ENCODE measurements around the gene KRT81.
A peak's percentile ranks its signal among the peaks of the same experiment; 100 is the strongest.

KRT81 gene

DNA sequence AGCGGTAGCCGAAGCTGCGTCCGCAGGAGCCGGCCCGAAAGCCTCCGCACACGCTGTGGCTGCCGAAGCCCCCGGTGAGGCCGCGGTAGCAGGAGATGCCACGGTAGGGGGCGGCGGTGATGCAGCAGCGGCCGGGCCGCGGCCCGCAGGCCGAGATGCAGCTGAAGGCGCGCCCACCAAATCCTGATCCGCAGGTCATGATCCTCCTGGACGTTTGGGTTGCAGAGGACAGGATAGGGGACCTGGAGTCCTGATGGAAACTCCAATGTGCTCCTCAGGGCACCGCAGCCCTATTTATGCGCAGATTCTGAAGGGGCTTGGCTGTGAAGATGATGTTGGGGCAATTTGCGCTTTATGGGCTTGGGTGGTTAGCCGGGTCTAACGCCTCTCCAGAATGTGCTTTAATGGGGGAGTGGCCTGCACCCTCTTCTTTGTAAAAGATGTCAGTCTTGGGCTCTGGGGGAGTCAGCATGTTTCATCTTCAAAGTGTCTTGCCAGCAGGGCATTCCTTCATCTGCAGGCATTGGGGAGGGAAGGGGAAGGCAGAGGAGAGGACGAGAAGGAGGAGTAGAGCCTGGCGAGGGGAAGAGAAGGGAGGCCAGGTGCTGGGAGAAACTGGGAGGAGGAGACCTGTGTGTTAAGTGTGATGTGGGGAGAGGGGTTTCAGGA, at the start of gene KRT81:
KRT81 (minus strand) TSS at position 268 of the 669 bp plus-strand sequence; CDS start at position 199, 69 bp downstream.
- DNase-seq (ENCODE audit: low spot score): no peak

GRCh38 chr12:52338241-52338960, 47.1 kb upstream of the KRT81 start:
- no peak for DNase-seq (ENCODE audit: low spot score)

DNA sequence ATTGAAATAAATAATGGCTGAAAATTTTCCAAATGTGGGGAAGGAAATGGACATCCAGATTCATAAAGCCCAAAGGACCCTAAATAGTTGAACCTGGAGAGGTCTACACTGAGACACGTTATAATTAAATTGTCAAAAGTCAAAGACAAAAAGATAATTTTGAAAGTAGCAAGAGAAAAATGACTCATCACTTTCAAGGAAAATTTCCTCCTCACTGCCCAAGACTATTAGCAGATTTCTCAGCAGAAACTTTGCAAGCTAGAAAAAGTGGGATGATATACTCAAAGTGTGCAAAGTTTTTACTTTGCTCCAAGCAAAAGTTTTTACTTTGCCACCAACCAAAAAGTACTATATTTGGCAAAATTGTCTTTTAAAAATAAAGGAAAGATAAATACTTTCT, 45.7 kb upstream of the KRT81 start:
- DNase-seq (ENCODE audit: low spot score): no peak

DNA sequence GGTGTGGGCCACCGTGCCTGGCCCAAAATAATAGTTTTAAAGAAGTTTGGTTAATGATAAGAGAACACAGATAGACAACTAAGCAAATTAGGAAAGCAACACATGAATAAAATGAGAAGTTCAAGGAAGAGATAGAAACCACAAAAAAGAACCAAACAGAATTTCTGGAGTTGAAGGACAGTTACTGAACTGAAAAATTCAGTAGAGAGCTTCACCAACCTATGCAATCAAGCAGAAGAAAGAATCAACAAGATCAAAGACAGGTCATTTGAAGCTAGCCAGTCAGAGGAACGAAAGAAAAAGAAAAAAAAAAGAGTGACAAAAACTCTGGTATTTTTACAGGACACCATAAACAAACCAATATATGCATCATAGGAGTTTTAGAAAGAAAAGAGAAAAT, 45.3 kb upstream of the KRT81 start:
- DNase-seq (ENCODE audit: low spot score): no peak

- DNase-seq (ENCODE audit: low spot score): no peak
Observed at GRCh38 chr12:52335598-52336262, 44.4 kb upstream of the KRT81 start.

DNA sequence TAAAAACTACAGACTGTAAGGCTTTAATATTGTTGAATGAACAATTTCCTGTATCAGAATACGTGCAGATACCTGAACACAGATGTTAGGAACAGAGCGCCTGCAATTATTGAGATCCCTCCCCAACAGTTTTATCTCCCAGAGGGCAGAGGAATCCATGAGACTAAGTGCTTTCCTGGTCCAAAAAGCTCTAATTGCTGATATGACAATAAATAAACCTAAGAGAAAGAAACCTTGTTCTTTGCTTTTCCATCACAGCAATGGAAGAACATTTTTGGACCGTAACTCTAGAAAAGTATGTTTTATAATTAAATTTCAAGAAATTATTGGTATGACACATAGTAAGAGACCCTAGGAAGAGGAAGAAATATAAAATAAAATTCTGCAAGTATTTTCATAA, 42.9 kb upstream of the KRT81 start:
- no peak for DNase-seq (ENCODE audit: low spot score)

- no peak for DNase-seq (ENCODE audit: low spot score)
Observed at GRCh38 chr12:52333321-52333720, 42.0 kb upstream of the KRT81 start.

GRCh38 chr12:52332381-52332780, 41.0 kb upstream of the KRT81 start:
- no peak for DNase-seq (ENCODE audit: low spot score)

DNA sequence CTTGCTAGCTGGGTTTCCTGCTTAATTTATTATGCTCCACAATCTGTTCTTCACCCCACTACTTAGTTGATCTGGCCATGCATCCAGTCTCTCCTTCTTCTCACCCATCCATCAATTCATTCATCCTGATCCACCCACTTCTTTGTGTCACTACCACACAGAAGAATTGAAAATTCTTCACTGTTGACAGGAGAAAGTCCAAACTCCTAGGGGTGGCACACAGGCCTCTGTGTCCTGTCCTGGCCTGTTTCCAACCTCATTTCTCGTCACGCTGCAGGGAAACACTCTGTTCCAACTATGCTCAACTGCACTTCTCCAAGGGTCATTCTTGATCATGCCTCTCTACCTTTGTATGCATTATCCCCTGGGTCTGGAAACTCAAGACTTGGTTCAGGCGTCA, 40.5 kb upstream of the KRT81 start:
- no peak for DNase-seq (ENCODE audit: low spot score)

- no peak for DNase-seq (ENCODE audit: low spot score)
Observed at GRCh38 chr12:52331039-52331438, 39.7 kb upstream of the KRT81 start.

GRCh38 chr12:52327830-52328500, 36.6 kb upstream of the KRT81 start:
- DNase-seq (ENCODE audit: low spot score): no peak

- DNase-seq (ENCODE audit: low spot score): peak; percentile 79
Observed at GRCh38 chr12:52327052-52327829, 35.9 kb upstream of the KRT81 start.

DNA sequence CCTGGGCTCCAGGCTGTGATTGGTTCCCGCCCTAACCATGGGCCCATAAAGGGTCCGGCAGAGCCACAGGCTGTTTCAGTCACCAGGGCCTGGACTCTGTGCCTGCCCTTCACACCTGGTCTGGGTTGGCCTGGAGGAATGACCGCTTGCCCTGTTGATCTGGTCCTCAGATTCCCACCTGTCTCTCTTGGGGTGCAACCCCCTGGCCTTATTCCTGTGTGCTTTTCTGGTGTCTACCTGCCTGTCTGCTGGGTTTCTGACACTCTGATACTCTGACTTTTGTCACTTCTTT, 32.8 kb upstream of the KRT81 start:
- DNase-seq (ENCODE audit: low spot score): no peak

- no peak for DNase-seq (ENCODE audit: low spot score)
Observed at GRCh38 chr12:52323416-52324152, 32.2 kb upstream of the KRT81 start.

DNA sequence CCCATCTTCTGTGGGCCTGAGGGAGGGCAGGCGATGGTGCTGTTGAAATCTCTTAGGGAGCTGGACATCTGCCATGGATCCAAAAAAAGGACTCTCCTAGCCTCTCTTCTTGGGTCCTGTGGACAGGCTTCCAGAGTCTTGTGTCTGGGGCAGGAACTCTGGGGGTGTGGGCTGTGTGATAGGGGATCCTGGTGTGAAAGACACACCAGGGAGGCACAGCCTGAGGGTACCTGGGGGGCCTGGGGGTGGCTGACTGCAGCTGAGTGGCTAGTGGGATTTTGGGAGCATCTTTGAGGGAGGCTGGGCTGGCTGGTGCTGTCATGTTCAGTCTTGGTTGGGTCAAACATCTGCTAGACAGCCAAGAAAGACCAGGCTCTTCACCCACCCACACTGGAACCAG, 31.7 kb upstream of the KRT81 start:
- DNase-seq (ENCODE audit: low spot score): no peak

- DNase-seq (ENCODE audit: low spot score): no peak
Observed at GRCh38 chr12:52322069-52322468, 30.7 kb upstream of the KRT81 start.

GRCh38 chr12:52321418-52321817, 30.1 kb upstream of the KRT81 start:
- DNase-seq (ENCODE audit: low spot score): no peak

DNA sequence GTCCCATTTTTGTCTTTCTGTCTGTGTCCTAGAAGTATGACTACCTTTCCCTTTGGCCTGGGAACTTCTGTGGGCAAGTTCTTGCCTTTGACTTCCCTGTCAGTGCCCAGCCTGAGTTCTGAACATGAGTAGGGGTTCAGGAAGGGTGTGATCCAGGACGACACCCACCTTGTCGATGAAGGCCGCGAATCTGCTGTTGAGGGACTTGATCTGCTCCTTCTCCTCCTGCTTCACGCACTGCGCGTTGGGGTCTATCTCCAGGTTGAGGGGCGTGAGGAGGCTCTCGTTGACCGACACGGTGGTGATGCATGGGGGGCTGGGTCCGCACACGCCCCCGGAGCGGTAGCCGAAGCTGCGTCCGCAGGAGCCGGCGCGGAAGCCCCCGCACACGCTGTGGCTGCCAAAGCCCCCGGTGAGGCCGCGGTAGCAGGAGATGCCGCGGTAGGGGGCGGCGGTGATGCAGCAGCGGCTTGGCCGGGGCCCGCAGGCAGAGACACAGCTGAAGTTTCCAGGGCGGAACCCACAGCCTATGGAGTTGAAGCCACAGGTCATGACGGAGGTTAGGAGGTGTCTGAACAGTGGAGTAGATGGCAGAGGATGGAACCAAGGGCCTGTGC, 29.6 kb upstream of the KRT81 start, which contains the start of gene KRT83:
KRT83 (minus strand) TSS at position 615 of the 617 bp plus-strand sequence; CDS start at position 552, 63 bp downstream.
- DNase-seq (ENCODE audit: low spot score): no peak

DNA sequence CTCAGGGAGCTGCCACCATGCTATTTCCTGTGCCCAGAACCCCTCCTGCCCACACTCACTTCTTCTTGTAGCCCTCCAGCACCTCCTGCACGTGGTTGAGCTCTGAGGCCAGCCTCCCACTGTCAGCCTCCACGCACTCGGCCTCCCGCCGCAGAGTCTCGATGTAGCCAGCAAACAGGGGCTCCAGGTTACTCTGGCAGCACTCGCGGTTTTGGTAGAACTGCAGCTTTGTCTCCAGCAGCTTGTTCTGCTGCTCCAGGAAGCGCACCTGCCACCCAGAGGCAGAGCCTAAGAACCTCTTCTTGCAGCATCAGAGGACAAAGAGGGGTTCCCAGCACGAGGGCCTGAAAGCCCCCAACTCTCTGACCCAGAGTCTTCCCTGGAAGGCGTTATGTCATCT, 27.8 kb upstream of the KRT81 start:
- DNase-seq (ENCODE audit: low spot score): no peak

GRCh38 chr12:52318241-52318990, 27.1 kb upstream of the KRT81 start:
- DNase-seq (ENCODE audit: low spot score): no peak
